22Rv1 (cell line): Measurements from ENCODE around the gene STAG3.
A peak's percentile ranks its signal among the peaks of the same experiment; 100 is the strongest.

Experiments
- CTCF ChIP-seq: fragments of 450-650 bp; IDR thresholded peaks from 2 replicates; pipeline ENCODE4 v1.5.1; 2017; ENCODE audit warnings: mild to moderate bottlenecking
- ZFX ChIP-seq: fragments of 450-650 bp; IDR thresholded peaks from 2 replicates; pipeline ENCODE4 v1.6.1; 2017; ENCODE audit warnings: antibody characterized with exemption, borderline replicate concordance

DNA sequence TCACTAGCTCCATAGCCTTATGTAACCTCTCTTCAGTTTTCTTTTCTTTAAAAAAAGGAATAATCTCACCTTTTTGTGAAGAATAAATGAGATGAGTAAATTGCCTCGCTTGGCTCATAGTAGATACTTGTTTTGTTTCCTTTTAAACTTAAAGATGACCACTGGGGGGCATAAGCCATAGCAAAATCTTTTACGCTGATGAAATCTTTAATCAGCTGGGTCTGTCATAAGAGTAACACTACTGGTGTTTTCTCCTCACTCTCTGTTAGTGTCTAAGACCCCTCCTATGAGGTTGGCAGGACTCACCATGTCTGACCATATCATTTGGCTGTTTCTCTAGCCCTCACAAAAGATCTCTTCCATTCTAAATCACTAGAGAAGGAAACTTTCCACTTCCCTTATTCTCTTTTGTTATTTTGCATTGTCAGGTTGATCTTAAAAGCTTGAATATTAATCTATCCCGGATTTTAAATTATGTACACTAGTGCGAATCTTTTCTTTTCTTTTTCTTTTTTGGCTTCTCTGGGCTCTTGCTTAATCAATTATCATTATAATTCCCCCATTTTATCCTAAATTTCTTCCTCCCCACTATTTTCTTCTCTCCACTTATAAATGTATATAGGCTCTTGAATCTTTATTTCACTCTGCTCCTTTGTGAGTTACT, 12.5 kb downstream of the STAG3 start:
- TF ChIP-seq CTCF (peak; percentile 57), ZFX (no peak)
